Esophagus muscularis mucosa (tissue), 3 donors: ENCODE results near the gene CHRM5.

Experiments used
- CTCF ChIP-seq, 3 experiments: fragments of 200-600 bp in 2 of 3; fragments of 450-650 bp in 1 of 3; sonication (generic) in 2 of 3; IDR thresholded peaks; one replicate each; pipeline ENCODE4 v1.5.1; 2017 to 2019; ENCODE audit warnings: antibody characterized with exemption in 3 of 3, mild to moderate bottlenecking in 2 of 3, moderate library complexity in 1 of 3
- EP300 ChIP-seq: sonication (generic); formaldehyde crosslinking; IDR thresholded peaks from one replicate; pipeline ENCODE4 v1.6.1; 2017; ENCODE audit warnings: antibody characterized with exemption

- TF ChIP-seq CTCF (IDR thresholded peaks at IDR 0.05) (no peak), EP300 (no peak)
Measured at GRCh38 chr15:34049112-34049511, 80.8 kb downstream of the CHRM5 start.
